CD14-positive monocyte (primary cell): ENCODE measurements around the gene FIBCD1. TPM values are rescaled to one million over a fixed set of nuclear protein-coding genes. Genes with fewer than 3 reads are reported as not detected.
"Not testable (repeated sequence)": the region's sequence is repeated elsewhere in the genome, so short reads cannot be mapped to it uniquely, and the experiment has no call there.

ENCODE experiments used
- DNase-seq, 3 donors: peaks; one replicate each; pipeline ENCODE4 v3.0.0-alpha.2; 2011 to 2022
- H2AFZ ChIP-seq: 2 replicates; pipeline ENCODE4 v1.6.0; 2012; ENCODE audit warnings: mild to moderate bottlenecking, low read depth, low read length, inconsistent platforms; ENCODE audit not compliant: insufficient read depth, poor library complexity, severe bottlenecking
- H3K27ac ChIP-seq, 2 donors: 1 replicate in 1 of 2; 2 replicates in 1 of 2; pipeline ENCODE4 v1.5.1; 2012 to 2013; ENCODE audit warnings: low read length in 2 of 2, control low read depth in 1 of 2, inconsistent platforms in 1 of 2, low read depth in 1 of 2, mild to moderate bottlenecking in 1 of 2
- H3K27me3 ChIP-seq, 2 donors: one replicate each; pipeline versions ENCODE4 v1.6.0 to v1.6.1; 2011 to 2013; ENCODE audit warnings: low read length in 2 of 2; ENCODE audit not compliant: control insufficient read depth in 2 of 2, insufficient read depth in 2 of 2
- H3K36me3 ChIP-seq, 2 donors: replicated peaks in 1 of 2; 1 replicate in 1 of 2; 2 replicates in 1 of 2; pipeline versions ENCODE4 v1.5.1 to v1.6.1; 2012 to 2013; ENCODE audit warnings: low read length in 2 of 2, control low read depth in 1 of 2, inconsistent platforms in 1 of 2, mild to moderate bottlenecking in 1 of 2; ENCODE audit not compliant: insufficient read depth in 2 of 2, control insufficient read depth in 1 of 2
- H3K4me1 ChIP-seq, 2 donors: 1 replicate in 1 of 2; 2 replicates in 1 of 2; pipeline versions ENCODE4 v1.5.1 to v1.6.1; 2012 to 2013; ENCODE audit warnings: low read length in 2 of 2, control low read depth in 1 of 2, inconsistent platforms in 1 of 2, mild to moderate bottlenecking in 1 of 2, moderate library complexity in 1 of 2; ENCODE audit not compliant: insufficient read depth in 2 of 2, control insufficient read depth in 1 of 2
- H3K4me2 ChIP-seq: replicated peaks from 2 replicates; pipeline ENCODE3; 2012; ENCODE audit warnings: low read length, moderate library complexity, mild to moderate bottlenecking; ENCODE audit not compliant: poor library complexity, severe bottlenecking; ENCODE audit errors: extremely low read depth
- H3K4me3 ChIP-seq, 3 experiments: fragments of 200-600 bp in 1 of 3; sonication (generic) in 1 of 3; replicated peaks in 1 of 3; 1 replicate in 2 of 3; 2 replicates in 1 of 3; pipeline ENCODE4 v1.5.1; 2011 to 2013; ENCODE audit warnings: low read length in 3 of 3, mild to moderate bottlenecking in 3 of 3, control low read depth in 2 of 3, low read depth in 2 of 3, inconsistent platforms in 1 of 3, moderate library complexity in 1 of 3
- H3K79me2 ChIP-seq: 2 replicates; pipeline ENCODE4 v1.6.0; 2012; ENCODE audit warnings: mild to moderate bottlenecking, control low read depth, inconsistent platforms, low read length, moderate library complexity; ENCODE audit not compliant: insufficient read depth
- H3K9ac ChIP-seq: 2 replicates; pipeline ENCODE4 v1.6.0; 2017; ENCODE audit warnings: low read length, mild to moderate bottlenecking; ENCODE audit not compliant: insufficient read depth, poor library complexity, severe bottlenecking
- H3K9me3 ChIP-seq, 2 donors: replicated peaks in 1 of 2; 1 replicate in 1 of 2; 2 replicates in 1 of 2; pipeline versions ENCODE4 v1.5.1 to v1.6.1; 2012 to 2013; ENCODE audit warnings: low read length in 2 of 2, control low read depth in 1 of 2; ENCODE audit not compliant: control insufficient read depth in 1 of 2, insufficient read depth in 1 of 2
- H4K20me1 ChIP-seq: 2 replicates; pipeline ENCODE4 v1.6.0; 2012; ENCODE audit warnings: mild to moderate bottlenecking, low read length, control low read depth, moderate library complexity; ENCODE audit not compliant: insufficient read depth
- H3K27ac Mint-ChIP-seq, 7 donors: one replicate each; pipeline ENCODE4 v1.8.0; 2020; ENCODE audit warnings: mild to moderate bottlenecking in 7 of 7, mixed read lengths in 7 of 7, moderate library complexity in 6 of 7, inconsistent platforms in 2 of 7
- H3K27me3 Mint-ChIP-seq, 3 donors: one replicate each; pipeline ENCODE4 v1.8.0; 2021 to 2022; ENCODE audit warnings: low read depth in 3 of 3, mild to moderate bottlenecking in 3 of 3, mixed read lengths in 3 of 3, moderate library complexity in 3 of 3, inconsistent platforms in 1 of 3
- H3K36me3 Mint-ChIP-seq, 2 donors: one replicate each; pipeline ENCODE4 v1.8.0; 2020; ENCODE audit warnings: mixed read lengths in 2 of 2, inconsistent platforms in 1 of 2, mild to moderate bottlenecking in 1 of 2
- H3K4me1 Mint-ChIP-seq: one replicate; pipeline ENCODE4 v1.8.0; 2020; ENCODE audit warnings: mild to moderate bottlenecking, mixed read lengths
- H3K4me3 Mint-ChIP-seq, 2 donors: one replicate each; pipeline ENCODE4 v1.8.0; 2020; ENCODE audit warnings: mild to moderate bottlenecking in 2 of 2, mixed read lengths in 2 of 2, moderate library complexity in 1 of 2
- H3K9me3 Mint-ChIP-seq, 7 donors: one replicate each; pipeline ENCODE4 v1.8.0; 2020 to 2022; ENCODE audit warnings: mixed read lengths in 7 of 7, mild to moderate bottlenecking in 6 of 7, moderate library complexity in 6 of 7, inconsistent platforms in 2 of 7
- CTCF ChIP-seq: fragments of 200-600 bp; IDR thresholded peaks from one replicate; pipeline ENCODE4 v1.8.0; 2022; ENCODE audit warnings: antibody characterized with exemption, mild to moderate bottlenecking
- WGBS: methylation state at CpG from one replicate; pipeline ENCODE4 v1.1.5; 2013; ENCODE audit warnings: missing lambda C conversion rate; ENCODE audit not compliant: insufficient coverage; 5-methylcytosine and 5-hydroxymethylcytosine counted together
- intact Hi-C, 2 donors: fragments of 100-400 bp; cut with micrococcal nuclease; formaldehyde crosslinking; loops; one replicate each; pipeline versions ENCODE4 v1.15.0 to v1.15.1; 2023
- polyA plus RNA-seq, 3 donors: library from polyadenylated mRNA; depleted of rRNA in 1 of 3; unstranded in 2 of 3; stranded (reverse) in 1 of 3; fragments of 300-500 nt in 2 of 3; fragments of >200 nt in 1 of 3; fragmentation: Illumina TruSeq in 2 of 3; gene quantifications; 1 replicate in 2 of 3; 2 replicates in 1 of 3; pipeline ENCODE4 v1.2.3, GENCODE V29; 2012 to 2021

The FIBCD1 gene
- polyA plus RNA-seq, 3 donors, result not detected

GRCh38 chr9:130955947-130956621 is 17.0 kb upstream of the FIBCD1 start:
- intact Hi-C loops, result no loop called here
- TF ChIP-seq CTCF, result no peak
- H3K4me3 Mint-ChIP-seq, result no peak overlapping the region
- no peak overlapping the region for H3K27ac Mint-ChIP-seq
- no peak overlapping the region for H3K4me2 ChIP-seq
- H3K9me3 Mint-ChIP-seq, result peaks cover 1 to 11% (median 6%) of the 10 kb centered on the region in 7 donors
- H3K4me1 ChIP-seq, result no peaks in the 10 kb centered on the region
- no peak overlapping the region for H3K9ac ChIP-seq
- H3K27me3 ChIP-seq, result no peaks in the 10 kb centered on the region
- no peaks in the 10 kb centered on the region for H3K4me1 Mint-ChIP-seq
- H4K20me1 ChIP-seq, result no peaks in the 10 kb centered on the region
- no peak overlapping the region for H2AFZ ChIP-seq
- H3K36me3 ChIP-seq, result no peaks in the 10 kb centered on the region
- no peak for DNase-seq
- H3K27ac ChIP-seq, result no peak overlapping the region
- no peaks in the 10 kb centered on the region for H3K36me3 Mint-ChIP-seq
- peaks cover 1 to 14% (median 7%) of the 10 kb centered on the region in 3 donors for H3K27me3 Mint-ChIP-seq
- H3K9me3 ChIP-seq, result peaks cover 3 to 7% of the 10 kb centered on the region in 2 donors
- 77% methylated on average over 11 of the region's 18 CpGs for WGBS
- no peak overlapping the region for H3K4me3 ChIP-seq
- H3K79me2 ChIP-seq, result no peaks in the 10 kb centered on the region

DNA sequence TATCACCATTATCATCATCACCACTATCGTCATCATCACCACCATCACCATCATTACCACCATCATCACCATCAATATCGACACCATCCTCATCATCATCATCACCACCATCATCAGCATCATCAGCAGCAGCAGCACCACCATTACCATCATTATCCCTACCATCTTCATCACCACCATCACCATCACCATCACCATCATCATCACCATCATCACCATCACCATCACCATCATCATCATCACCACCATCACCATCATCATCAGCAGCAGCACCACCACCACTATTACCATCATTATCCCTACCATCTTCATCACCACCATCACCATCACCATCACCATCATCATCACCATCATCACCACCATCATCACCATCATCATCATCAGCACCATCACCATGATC is 15.9 kb upstream of the FIBCD1 start:
- DNase-seq, H3K79me2 ChIP-seq, H3K27me3 ChIP-seq, H3K9me3 ChIP-seq, H3K4me3 ChIP-seq, H3K4me1 Mint-ChIP-seq, H3K4me3 Mint-ChIP-seq, H3K4me2 ChIP-seq, H3K27ac Mint-ChIP-seq, H3K36me3 ChIP-seq, H3K36me3 Mint-ChIP-seq, intact Hi-C loops, H3K9ac ChIP-seq, H2AFZ ChIP-seq, H4K20me1 ChIP-seq, H3K27ac ChIP-seq, H3K4me1 ChIP-seq: not testable (repeated sequence)
- 100% methylated on average over 2 of the region's 2 CpGs for WGBS
- peaks cover 7 to 14% (median 12%) of the 10 kb centered on the region in 3 donors for H3K27me3 Mint-ChIP-seq
- H3K9me3 Mint-ChIP-seq, result peaks cover 5 to 13% (median 7%) of the 10 kb centered on the region in 7 donors
